H1 (cell line): ENCODE measurements around the gene FCMR. TPM values are rescaled to one million over a fixed set of nuclear protein-coding genes. Genes with fewer than 3 reads are reported as not detected.

ENCODE experiments used
- ASH2L ChIP-seq: fragments of 200-600, 300-600 bp; sonication (generic); IDR thresholded peaks from one replicate; pipeline ENCODE4 v1.7.1; 2017; ENCODE audit warnings: low read length
- CBX8 ChIP-seq: fragments of 300-800, 300-1000 bp; sonication (generic); IDR thresholded peaks from 2 replicates; pipeline ENCODE4 v1.7.1; 2016; ENCODE audit warnings: low read depth, low read length, borderline replicate concordance
- CREB1 ChIP-seq: IDR thresholded peaks from 2 replicates; pipeline ENCODE4 v1.6.1; 2012; ENCODE audit warnings: inconsistent platforms
- POLR2A ChIP-seq, 2 experiments: IDR thresholded peaks; 1 replicate in 1 of 2; 2 replicates in 1 of 2; pipeline ENCODE4 v1.6.1; 2011; ENCODE audit warnings: low read depth in 2 of 2, low read length in 2 of 2, mild to moderate bottlenecking in 2 of 2; ENCODE audit errors: control extremely low read depth in 1 of 2
- POU5F1 ChIP-seq: IDR thresholded peaks from 2 replicates; pipeline ENCODE4 v1.6.1; 2011; ENCODE audit warnings: low read depth, mild to moderate bottlenecking, low read length, moderate library complexity
- TAF7 ChIP-seq: optimal IDR thresholded peaks from 2 replicates; pipeline ENCODE3; 2011; ENCODE audit warnings: low read depth, mild to moderate bottlenecking, inconsistent platforms, low read length, moderate library complexity, borderline replicate concordance
- polyA plus RNA-seq, 7 experiments: library from polyadenylated mRNA; depleted of rRNA in 3 of 7; stranded (reverse) in 5 of 7; unstranded in 2 of 7; fragments of >200 nt in 5 of 7; fragments of 200-250 nt in 2 of 7; gene quantifications; 1 replicate in 5 of 7; 2 replicates in 1 of 7; 4 replicates in 1 of 7; pipeline versions ENCODE4 v1.2.1 to v1.2.3, GENCODE V29; 2011 to 2013; ENCODE audit warnings: missing spikeins in 2 of 7, mixed read lengths in 2 of 7
- total RNA-seq: library from RNA; stranded (reverse); fragmentation: NEBNext Ultra II Directional; extraction: Animal tissue kit (Norgen Biotek cat#: 25700); gene quantifications from 2 replicates; pipeline ENCODE4 v1.2.1, GENCODE V29; 2021
- TF ChIP-seq, protein P1 (sequence below): fragments of 300-600 bp; sonication (generic); IDR thresholded peaks from 2 replicates; pipeline ENCODE4 v1.7.1; 2012; ENCODE audit warnings: low read length, moderate library complexity, mild to moderate bottlenecking, inconsistent platforms; ENCODE audit not compliant: insufficient replicate concordance
- TF ChIP-seq, protein P2 (sequence below): IDR thresholded peaks from 2 replicates; pipeline ENCODE4 v1.6.1; 2011; ENCODE audit warnings: low read length, improper control_type of control experiment

Gene FCMR
- total and polyA plus RNA-seq, 2 of the 8 experiments (the other 6 are each of a cell fraction or from before 2014, with no cell fraction given) = 0.53 TPM; not detected in 1

DNA sequence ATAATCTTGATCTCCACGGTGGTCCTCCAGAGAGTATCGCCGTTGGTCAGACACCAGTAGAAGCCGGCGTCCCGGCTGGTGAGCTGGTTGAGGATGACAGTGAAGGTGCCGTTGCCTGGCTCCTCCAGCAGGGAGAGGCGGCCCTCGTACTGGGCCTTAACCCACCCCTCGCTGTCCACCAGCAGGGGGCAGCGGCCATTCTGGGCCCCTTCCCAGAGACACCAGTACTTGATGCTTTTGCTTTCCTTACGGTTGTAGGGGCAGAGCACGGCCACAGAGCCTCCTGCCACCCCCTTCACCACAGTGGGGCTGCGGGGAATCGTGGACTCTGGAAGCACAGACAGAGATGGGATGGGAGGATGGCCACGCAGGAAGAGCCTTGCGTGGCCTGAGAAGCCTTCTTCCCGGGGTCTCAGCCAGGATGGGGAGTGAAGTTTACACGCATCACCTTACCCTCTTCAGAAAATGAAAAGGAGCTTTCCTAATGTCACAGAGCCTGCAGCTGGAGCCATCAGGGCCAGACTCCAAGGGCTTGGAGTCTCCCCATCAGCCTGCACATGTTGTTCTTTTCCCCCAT is 13.8 kb upstream of the FCMR start (continued):
- TF ChIP-seq, protein P1, sequence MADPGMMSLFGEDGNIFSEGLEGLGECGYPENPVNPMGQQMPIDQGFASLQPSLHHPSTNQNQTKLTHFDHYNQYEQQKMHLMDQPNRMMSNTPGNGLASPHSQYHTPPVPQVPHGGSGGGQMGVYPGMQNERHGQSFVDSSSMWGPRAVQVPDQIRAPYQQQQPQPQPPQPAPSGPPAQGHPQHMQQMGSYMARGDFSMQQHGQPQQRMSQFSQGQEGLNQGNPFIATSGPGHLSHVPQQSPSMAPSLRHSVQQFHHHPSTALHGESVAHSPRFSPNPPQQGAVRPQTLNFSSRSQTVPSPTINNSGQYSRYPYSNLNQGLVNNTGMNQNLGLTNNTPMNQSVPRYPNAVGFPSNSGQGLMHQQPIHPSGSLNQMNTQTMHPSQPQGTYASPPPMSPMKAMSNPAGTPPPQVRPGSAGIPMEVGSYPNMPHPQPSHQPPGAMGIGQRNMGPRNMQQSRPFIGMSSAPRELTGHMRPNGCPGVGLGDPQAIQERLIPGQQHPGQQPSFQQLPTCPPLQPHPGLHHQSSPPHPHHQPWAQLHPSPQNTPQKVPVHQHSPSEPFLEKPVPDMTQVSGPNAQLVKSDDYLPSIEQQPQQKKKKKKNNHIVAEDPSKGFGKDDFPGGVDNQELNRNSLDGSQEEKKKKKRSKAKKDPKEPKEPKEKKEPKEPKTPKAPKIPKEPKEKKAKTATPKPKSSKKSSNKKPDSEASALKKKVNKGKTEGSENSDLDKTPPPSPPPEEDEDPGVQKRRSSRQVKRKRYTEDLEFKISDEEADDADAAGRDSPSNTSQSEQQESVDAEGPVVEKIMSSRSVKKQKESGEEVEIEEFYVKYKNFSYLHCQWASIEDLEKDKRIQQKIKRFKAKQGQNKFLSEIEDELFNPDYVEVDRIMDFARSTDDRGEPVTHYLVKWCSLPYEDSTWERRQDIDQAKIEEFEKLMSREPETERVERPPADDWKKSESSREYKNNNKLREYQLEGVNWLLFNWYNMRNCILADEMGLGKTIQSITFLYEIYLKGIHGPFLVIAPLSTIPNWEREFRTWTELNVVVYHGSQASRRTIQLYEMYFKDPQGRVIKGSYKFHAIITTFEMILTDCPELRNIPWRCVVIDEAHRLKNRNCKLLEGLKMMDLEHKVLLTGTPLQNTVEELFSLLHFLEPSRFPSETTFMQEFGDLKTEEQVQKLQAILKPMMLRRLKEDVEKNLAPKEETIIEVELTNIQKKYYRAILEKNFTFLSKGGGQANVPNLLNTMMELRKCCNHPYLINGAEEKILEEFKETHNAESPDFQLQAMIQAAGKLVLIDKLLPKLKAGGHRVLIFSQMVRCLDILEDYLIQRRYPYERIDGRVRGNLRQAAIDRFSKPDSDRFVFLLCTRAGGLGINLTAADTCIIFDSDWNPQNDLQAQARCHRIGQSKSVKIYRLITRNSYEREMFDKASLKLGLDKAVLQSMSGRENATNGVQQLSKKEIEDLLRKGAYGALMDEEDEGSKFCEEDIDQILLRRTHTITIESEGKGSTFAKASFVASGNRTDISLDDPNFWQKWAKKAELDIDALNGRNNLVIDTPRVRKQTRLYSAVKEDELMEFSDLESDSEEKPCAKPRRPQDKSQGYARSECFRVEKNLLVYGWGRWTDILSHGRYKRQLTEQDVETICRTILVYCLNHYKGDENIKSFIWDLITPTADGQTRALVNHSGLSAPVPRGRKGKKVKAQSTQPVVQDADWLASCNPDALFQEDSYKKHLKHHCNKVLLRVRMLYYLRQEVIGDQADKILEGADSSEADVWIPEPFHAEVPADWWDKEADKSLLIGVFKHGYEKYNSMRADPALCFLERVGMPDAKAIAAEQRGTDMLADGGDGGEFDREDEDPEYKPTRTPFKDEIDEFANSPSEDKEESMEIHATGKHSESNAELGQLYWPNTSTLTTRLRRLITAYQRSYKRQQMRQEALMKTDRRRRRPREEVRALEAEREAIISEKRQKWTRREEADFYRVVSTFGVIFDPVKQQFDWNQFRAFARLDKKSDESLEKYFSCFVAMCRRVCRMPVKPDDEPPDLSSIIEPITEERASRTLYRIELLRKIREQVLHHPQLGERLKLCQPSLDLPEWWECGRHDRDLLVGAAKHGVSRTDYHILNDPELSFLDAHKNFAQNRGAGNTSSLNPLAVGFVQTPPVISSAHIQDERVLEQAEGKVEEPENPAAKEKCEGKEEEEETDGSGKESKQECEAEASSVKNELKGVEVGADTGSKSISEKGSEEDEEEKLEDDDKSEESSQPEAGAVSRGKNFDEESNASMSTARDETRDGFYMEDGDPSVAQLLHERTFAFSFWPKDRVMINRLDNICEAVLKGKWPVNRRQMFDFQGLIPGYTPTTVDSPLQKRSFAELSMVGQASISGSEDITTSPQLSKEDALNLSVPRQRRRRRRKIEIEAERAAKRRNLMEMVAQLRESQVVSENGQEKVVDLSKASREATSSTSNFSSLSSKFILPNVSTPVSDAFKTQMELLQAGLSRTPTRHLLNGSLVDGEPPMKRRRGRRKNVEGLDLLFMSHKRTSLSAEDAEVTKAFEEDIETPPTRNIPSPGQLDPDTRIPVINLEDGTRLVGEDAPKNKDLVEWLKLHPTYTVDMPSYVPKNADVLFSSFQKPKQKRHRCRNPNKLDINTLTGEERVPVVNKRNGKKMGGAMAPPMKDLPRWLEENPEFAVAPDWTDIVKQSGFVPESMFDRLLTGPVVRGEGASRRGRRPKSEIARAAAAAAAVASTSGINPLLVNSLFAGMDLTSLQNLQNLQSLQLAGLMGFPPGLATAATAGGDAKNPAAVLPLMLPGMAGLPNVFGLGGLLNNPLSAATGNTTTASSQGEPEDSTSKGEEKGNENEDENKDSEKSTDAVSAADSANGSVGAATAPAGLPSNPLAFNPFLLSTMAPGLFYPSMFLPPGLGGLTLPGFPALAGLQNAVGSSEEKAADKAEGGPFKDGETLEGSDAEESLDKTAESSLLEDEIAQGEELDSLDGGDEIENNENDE = no peak
- TF ChIP-seq ASH2L (no peak), POLR2A (IDR thresholded peaks at IDR 0.05; ENCODE audit: control extremely low read depth in 1 of 2, low read depth in 2 of 2, low read length in 2 of 2) (no peak), CREB1 (no peak), POU5F1 (no peak), CBX8 (no peak), TAF7 (no peak)
- TF ChIP-seq, protein P2, sequence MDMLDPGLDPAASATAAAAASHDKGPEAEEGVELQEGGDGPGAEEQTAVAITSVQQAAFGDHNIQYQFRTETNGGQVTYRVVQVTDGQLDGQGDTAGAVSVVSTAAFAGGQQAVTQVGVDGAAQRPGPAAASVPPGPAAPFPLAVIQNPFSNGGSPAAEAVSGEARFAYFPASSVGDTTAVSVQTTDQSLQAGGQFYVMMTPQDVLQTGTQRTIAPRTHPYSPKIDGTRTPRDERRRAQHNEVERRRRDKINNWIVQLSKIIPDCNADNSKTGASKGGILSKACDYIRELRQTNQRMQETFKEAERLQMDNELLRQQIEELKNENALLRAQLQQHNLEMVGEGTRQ = no peak
